Germinal center (tissue), 1 donor: ENCODE results near the gene CHCHD1.
"Not testable (repeated sequence)": the region's sequence is repeated elsewhere in the genome, so short reads cannot be mapped to it uniquely, and the experiment has no call there.

Source experiments
- DNase-seq: peaks from one replicate; pipeline ENCODE4 v3.0.0; 2012; ENCODE audit warnings: mixed read lengths, low spot score

The CHCHD1 gene

DNA sequence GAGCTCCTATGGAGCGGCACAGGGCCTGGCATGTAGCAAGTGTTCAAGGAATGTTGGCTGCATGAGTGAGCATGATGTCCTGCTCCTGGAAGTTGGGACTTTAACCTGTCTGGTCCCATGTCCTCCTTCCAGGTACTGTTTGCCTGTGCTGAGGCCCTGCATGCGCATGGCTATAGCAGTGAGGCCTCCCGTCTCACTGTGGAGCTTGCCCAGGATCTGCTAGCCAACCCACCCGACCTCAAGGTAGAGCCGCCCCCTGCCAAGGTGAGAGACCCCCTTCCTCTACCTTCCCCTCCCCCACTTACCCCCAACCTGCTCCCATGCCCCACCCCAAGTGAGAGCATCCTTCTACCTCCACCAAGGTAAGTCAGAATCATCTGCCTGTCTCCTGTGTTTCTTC lies 11.6 kb downstream of the CHCHD1 start:
- DNase-seq, result no peak

GRCh38 chr10:73795491-73795890 lies 13.6 kb downstream of the CHCHD1 start:
- not testable (repeated sequence) for DNase-seq

GRCh38 chr10:73796035-73796434 lies 14.2 kb downstream of the CHCHD1 start:
- not testable (repeated sequence) for DNase-seq

GRCh38 chr10:73796766-73797165 lies 14.9 kb downstream of the CHCHD1 start:
- no peak for DNase-seq

DNA sequence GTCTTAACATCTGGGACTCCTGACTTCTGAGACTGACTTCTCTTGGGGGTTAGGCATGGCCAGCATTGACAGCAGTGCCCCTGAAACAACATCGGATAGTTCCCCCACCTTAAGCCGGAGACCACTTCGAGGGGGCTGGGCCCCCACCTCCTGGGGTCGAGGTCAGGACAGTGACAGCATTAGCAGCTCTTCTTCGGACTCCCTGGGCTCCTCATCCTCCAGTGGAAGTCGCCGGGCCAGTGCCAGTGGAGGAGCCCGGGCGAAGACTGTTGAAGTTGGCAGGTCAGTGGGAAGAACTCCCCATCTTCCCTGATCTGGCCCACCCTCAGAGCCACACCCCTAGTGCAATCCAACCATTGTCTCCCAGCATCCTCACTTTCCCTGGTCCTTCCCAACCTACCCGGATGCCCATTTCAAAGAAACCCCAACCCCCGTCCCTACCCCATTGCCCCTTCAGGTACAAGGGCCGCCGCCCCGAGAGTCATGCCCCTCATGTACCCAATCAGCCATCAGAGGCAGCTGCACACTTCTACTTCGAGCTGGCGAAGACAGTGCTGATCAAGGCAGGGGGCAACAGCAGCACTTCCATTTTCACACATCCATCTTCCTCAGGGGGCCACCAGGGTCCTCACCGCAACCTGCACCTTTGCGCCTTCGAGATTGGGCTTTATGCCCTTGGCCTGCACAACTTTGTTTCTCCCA lies 15.6 kb downstream of the CHCHD1 start:
- DNase-seq, result no peak

GRCh38 chr10:73798087-73798486 lies 16.2 kb downstream of the CHCHD1 start:
- DNase-seq, result no peak

GRCh38 chr10:73798927-73799560 lies 17.2 kb downstream of the CHCHD1 start:
- no peak for DNase-seq

- no peak for DNase-seq
Measured at GRCh38 chr10:73799899-73800559, 18.2 kb downstream of the CHCHD1 start.

- DNase-seq, result no peak
Measured at GRCh38 chr10:73800560-73801252, 18.9 kb downstream of the CHCHD1 start.

- no peak for DNase-seq
Measured at GRCh38 chr10:73801253-73801590, 19.4 kb downstream of the CHCHD1 start.

DNA sequence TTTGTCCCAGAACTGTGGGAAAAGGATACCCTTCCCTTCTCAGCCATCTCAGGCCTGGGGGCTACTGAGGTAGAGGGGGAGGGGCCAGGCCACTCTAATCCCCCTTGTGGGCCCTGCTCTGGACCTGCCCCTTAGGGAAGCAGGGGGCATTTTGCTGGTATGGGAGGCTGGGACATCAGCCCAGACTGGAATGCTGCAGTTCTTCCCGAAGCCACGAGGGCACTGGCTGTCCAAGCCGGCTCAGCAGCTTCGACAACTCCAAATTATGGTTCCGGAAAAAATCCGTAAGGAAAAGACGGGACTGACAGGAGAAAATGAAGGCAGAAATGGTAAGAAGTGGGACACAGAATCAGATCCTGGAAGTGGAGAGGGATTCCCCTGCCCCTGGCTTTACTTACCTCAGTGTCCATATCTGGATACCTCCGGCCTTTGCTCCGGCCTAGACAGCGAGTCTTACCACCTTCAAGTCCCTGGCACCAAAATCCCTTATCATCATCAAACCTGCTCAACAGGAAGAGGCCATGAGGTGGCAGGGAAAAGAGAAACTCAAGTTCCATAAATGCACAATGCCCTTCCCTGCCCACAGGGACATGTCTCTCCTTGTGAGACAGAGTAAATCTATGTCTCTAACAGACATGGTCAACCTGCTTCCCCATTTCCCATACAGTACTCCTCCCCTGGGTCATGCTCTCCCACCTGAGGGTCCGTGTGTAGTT lies 20.6 kb downstream of the CHCHD1 start:
- no peak for DNase-seq

DNA sequence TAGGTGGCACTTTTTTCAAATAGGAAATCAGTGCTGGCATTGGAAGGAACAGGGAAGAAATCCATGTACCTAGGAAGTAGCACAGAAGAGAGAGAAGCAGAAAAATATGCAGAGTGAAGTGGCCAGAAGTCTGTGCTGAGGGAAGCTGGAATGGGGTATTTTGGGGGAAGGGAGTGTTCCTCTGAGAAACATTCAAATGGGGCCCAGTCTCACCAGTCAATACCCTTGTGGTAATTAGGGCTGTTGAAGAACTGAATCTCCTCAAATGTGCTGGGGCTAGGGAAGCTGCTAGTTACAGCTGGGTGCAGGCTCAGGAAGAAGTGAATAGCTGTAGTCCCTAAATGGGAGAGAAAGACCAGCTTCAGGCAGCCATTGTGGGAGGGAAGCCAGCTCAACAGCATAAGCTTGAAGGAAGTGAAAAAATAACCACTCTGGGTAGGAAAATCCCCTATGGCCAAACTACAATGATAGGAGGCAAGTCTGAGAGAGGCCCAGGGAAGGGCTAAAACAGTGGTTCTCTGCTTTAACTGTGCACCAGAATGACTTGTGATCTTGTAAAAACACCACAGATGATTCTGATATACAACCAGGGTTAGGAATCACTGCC lies 21.9 kb downstream of the CHCHD1 start:
- DNase-seq, result no peak

DNA sequence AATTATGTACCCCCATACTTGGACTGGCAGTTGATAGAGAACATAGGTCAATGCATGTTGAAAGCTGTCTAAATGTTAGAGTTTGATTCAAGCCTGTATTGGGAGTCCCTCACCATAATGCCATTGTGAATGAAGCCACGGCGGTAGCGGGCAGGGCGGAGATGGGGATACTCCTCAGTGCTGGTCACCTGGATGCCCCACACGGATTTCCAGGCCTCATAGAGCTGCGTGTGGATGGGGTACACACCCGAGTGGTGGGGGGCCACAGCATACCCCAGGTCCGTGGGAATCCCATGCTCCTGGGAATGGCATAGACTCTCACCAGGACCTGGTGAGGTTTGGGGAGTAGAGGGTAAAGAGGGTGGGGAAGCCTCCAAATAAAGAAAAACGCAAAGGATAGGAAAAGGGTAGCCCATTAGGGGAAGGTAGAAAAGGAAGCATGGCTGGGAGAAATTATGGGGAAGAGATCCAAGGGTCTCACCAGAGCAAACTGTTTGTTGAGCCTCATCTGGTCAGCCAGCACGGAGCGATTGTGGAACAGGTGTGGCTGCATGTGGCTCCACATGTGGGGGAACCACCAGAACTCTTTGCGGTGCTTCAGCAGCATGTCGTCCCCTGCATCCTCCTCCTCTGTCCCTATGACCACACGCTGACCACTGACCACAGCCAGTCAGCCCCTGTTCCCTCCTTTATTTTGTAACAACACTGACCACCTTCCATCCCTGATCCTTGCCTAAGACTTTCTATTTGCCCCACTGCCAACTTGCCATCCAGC lies 24.5 kb downstream of the CHCHD1 start:
- DNase-seq, result no peak

DNA sequence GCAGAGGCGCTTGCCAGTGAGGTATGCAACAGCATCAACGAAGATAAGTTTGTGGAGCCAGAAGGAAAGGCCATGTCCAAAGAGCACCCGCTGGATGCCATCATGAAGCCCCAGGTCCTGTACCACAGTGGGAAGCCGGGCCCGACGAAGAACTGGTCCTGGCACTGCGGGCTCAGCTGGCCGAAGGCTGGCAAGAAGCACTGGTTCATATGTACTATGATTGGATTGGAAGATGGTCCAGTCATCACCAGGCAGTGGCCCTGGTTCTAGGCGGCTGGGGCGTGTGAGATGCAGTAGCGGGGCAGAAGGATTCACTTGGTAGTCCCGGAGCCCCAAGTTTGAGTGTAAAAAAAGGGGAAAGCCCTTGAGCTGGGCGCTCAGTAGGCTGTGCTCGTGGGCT lies 25.6 kb downstream of the CHCHD1 start:
- DNase-seq, result no peak

GRCh38 chr10:73808021-73808815 lies 26.4 kb downstream of the CHCHD1 start:
- no peak for DNase-seq

DNA sequence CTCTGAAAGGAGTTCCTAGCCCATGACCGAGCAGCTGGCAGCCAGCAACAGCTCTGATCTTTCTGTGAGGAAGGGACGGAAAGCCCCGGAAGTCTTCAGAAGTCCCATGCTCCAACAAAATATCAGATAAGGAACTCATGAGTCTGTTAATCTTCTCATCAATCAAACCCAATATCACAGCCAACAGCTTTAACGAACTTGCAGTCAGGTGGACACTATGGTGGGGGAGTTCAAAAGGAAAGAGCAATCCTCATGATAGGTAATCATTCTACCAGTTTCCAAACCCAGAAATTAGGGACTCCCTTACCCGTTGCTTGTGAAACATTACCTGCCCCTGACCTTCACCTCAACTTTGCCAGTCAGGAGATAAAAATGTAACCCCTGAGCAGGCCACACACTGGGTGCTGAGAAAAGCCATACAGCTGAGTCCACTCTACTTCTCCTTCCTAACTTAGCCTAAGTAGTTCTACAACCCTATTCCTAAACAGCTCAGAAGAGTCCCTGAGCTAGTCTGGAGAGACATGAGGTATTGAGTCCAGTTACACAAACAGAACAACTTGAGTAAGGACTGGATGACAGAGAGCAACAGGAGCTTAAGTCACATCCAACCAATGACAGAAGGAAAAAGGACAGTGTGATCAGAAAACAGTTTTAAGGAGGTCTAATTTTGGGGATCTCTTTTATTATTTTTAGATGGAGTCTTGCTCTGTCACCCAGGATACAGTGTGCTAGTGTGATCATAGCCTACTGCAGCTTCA lies 27.4 kb downstream of the CHCHD1 start:
- no peak for DNase-seq

GRCh38 chr10:73810358-73810734 lies 28.5 kb downstream of the CHCHD1 start:
- DNase-seq, result no peak

GRCh38 chr10:73810735-73811465 lies 29.1 kb downstream of the CHCHD1 start:
- peak; percentile 66 for DNase-seq

- no peak for DNase-seq
Measured at GRCh38 chr10:73812657-73813056, 30.8 kb downstream of the CHCHD1 start.
